ENCODE results near the gene EMB. TPM values are rescaled to one million over a fixed set of nuclear protein-coding genes. Genes with fewer than 3 reads are reported as not detected.
"Not testable (repeated sequence)": the region's sequence is repeated elsewhere in the genome, so short reads cannot be mapped to it uniquely, and the experiment has no call there.

Gene EMB
- total RNA-seq, 2 experiments from 2014 or later = 137 to 143 TPM

DNA sequence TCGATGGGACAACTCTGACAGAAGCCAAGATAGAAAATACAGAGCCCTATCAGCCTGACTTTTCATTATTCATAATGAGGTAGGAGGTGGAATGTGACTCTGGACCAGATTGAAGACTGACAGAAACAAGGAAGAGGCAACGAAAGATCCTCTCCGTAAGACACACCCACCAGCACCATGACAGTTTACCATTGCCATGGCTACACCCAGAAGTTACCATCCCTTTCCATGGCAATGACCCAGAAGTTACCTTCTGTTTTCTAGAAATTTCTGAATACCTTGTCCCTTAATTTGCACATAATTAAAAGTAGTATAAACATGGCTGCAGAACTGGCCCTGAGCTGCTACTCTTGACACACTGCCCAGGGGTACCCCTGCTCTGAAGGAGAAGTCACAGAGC, 24.5 kb downstream of the EMB start:
- H3K4me3 Mint-ChIP-seq, H3K27me3 Mint-ChIP-seq, DNase-seq, CTCF ChIA-PET: not testable (repeated sequence)
- Mint-ChIP-seq H3K36me3 (ENCODE audit: low read depth) (peaks cover 68% of the 10 kb centered on the region), H3K27ac (peak overlapping the region; percentile 71), H3K4me1 (peaks cover 50% of the 10 kb centered on the region), H3K9me3 (peaks cover 14% of the 10 kb centered on the region)
- POLR2A ChIA-PET = interaction anchor here (0.7 kb wide), 1 partner anchor 249 kb away, joined by 3 read pairs; no protein-coding TSS in a partner anchor

DNA sequence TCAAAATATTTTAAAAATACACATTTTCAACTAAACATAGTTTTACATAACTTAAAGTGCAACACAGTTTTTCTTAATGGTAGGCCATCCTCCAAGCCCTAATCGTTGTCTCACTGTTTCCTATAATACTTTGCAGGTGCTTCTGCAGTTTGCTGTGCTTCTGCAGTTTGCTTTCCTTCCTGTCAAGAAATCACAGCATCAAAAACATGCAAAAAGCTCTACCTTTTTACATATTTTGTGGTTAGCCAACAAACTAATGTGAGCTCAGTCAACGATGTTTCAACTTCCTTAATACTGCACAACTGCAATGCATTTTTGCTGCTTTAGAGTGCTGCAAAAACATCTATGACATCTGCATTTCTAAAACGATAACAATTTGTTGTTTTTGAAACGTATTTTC, 25.2 kb downstream of the EMB start:
- POLR2A ChIA-PET = interaction anchor here (0.7 to 0.8 kb wide), 2 partner anchors 250 to 335 kb away, joined by 3 to 4 read pairs; no protein-coding TSS in a partner anchor
- H3K36me3 Mint-ChIP-seq (ENCODE audit: low read depth) = peaks cover 67% of the 10 kb centered on the region
- DNase-seq = peak; percentile 50
- H3K4me1 Mint-ChIP-seq = peaks cover 56% of the 10 kb centered on the region
- H3K9me3 Mint-ChIP-seq = peaks cover 10% of the 10 kb centered on the region
- no peaks in the 10 kb centered on the region for H3K27me3 Mint-ChIP-seq
- no peak overlapping the region for H3K4me3 Mint-ChIP-seq
- CTCF ChIA-PET = no interaction called here
- H3K27ac Mint-ChIP-seq = peak overlapping the region; percentile 71

DNA sequence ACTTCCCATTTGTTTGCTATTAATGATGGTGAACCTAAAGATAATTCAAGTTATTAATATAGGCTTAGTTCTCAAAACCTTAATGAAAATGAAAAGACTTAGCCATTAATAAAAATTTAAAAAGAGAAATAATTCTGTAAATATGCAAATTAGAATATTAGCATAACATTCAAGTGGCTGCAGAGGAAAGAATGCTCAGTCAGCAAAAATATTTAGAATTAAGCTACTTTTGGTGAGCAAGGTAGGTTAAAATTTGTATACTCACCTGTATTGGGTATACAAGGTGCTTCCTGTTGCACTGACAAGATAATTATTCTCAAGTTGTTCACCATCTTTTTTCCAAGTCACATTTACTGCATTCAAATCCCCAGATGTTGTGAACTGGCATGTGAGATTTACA, 30.2 kb downstream of the EMB start:
- Mint-ChIP-seq H3K4me1 (peaks cover 43% of the 10 kb centered on the region), H3K36me3 (ENCODE audit: low read depth) (peaks cover 63% of the 10 kb centered on the region)
- DNase-seq, H3K27ac Mint-ChIP-seq, CTCF ChIA-PET, H3K27me3 Mint-ChIP-seq, H3K4me3 Mint-ChIP-seq, H3K9me3 Mint-ChIP-seq, POLR2A ChIA-PET: not testable (repeated sequence)

DNA sequence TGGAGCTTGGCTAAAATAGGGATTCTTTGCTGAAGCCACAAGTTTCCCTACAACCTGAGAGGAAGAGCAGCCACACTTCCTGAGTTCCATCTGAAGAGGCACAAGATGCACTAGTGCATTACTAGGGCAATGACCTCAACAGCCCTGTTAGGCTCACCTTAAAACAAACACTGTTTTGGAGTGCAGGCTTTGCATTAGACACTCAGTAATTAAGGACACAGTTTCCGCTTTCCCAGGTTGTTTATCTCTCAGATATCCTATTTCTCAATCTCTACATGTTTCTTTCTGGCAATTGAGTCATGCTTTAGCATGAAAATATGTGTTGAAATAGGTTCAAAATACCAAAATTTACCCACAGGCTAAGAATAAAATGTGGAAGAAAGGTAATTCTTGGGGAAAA, 34.2 kb downstream of the EMB start:
- H3K4me1 Mint-ChIP-seq = peaks cover 27% of the 10 kb centered on the region
- no peak overlapping the region for H3K27ac Mint-ChIP-seq
- peaks cover 63% of the 10 kb centered on the region for H3K36me3 Mint-ChIP-seq (ENCODE audit: low read depth)
- ChIA-PET POLR2A (no interaction called here), CTCF (no interaction called here)
- H3K4me3 Mint-ChIP-seq = no peak overlapping the region
- no peaks in the 10 kb centered on the region for H3K27me3 Mint-ChIP-seq
- DNase-seq = no peak
- peaks cover 4% of the 10 kb centered on the region for H3K9me3 Mint-ChIP-seq

DNA sequence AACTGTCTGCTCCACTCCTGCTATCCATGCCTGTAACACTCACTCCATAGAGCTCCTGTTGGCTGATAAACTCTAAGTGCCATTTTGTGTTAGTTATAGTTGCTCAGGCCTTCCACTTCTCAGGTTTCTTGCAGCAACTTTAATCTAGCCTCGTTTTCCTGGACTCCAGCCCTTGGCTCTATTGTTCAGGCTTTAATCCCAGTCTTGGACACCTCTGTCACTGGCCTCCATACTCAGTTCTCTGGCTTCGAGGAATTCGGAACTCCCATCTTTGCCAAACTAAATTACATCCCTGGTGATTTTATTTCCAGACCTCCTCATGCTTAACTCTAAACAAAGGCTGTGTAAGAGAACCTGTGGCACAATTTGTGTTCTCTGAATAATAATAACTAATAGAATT, 39.8 kb downstream of the EMB start:
- Mint-ChIP-seq H3K4me3 (no peak overlapping the region), H3K9me3 (no peaks in the 10 kb centered on the region), H3K27me3 (no peaks in the 10 kb centered on the region), H3K36me3 (ENCODE audit: low read depth) (peaks cover 61% of the 10 kb centered on the region), H3K27ac (no peak overlapping the region), H3K4me1 (peaks cover 13% of the 10 kb centered on the region)
- ChIA-PET POLR2A (no interaction called here), CTCF (no interaction called here)
- DNase-seq = no peak

DNA sequence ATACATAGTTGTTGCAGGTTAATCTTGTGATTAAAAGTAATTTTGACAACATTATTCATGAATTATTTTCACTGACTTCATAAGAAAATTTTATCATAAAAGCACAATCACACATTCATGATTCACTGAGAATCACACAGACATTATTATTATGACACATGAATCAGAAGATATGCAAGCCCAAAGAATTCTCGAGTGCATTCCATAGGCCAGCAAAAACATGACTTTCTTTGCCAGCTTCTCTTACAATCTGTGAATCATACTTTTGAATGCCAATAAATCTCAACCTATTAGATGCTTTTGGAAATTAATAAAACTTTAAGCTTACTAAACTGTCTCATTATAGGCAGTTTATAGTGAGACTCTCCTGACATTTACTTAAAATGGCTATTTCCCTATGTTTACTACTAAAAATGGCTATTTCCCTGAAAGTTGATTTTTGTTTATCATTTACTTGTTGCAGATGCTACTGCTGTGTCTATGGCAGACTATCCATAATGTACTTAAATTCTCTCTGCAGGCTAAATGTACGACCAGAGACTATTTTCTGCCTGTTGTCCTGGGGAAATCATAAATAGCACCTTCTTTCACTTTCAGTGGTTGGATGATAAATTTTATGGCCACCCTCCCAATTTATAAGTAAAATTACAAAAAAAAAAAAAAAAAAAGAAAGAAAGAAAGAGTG, 47.0 kb downstream of the EMB start:
- H3K27me3 Mint-ChIP-seq, H3K4me3 Mint-ChIP-seq, DNase-seq, H3K27ac Mint-ChIP-seq, CTCF ChIA-PET, POLR2A ChIA-PET: not testable (repeated sequence)
- Mint-ChIP-seq H3K4me1 (peaks cover 12% of the 10 kb centered on the region), H3K9me3 (peaks cover 15% of the 10 kb centered on the region), H3K36me3 (ENCODE audit: low read depth) (peaks cover 71% of the 10 kb centered on the region)

DNA sequence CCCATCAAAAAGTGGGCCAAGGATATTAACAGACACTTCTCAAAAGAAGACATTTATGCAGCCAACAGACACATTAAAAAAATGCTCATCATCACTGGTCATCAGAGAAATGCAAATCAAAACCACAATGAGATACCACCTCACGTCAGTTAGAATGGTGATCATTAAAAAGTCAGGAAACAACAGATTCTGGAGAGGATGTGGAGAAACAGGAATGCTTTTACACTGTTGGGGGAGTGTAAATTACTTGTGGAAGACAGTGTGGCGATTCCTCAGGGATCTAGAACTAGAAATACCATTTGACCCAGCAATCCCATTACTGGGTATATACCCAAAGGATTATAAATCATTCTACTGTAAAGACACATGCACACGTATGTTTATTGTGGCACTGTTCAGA, 48.8 kb downstream of the EMB start:
- CTCF ChIA-PET, DNase-seq, H3K27ac Mint-ChIP-seq, H3K4me3 Mint-ChIP-seq, H3K27me3 Mint-ChIP-seq, POLR2A ChIA-PET, H3K4me1 Mint-ChIP-seq: not testable (repeated sequence)
- Mint-ChIP-seq H3K9me3 (peaks cover 23% of the 10 kb centered on the region), H3K36me3 (ENCODE audit: low read depth) (peaks cover 78% of the 10 kb centered on the region)

DNA sequence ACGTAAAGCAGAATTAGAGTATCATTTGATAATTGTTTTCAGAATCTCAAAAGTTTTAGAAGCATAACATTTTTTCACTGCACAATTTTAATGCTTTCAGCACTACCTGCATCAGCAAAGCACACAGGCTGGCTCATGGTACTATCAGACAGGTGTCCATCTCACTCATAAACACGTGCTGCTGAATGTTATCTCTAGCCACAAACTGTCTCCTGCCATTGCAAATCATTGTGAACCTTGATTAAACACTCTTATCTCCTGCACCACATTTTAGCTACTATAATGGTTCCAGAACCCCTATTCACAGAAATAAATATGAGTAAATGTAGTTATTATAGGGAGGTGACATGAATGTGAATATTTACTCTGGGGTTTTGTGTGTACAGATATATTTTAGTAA, 56.7 kb downstream of the EMB start:
- DNase-seq, H3K27ac Mint-ChIP-seq, H3K27me3 Mint-ChIP-seq, POLR2A ChIA-PET, H3K4me1 Mint-ChIP-seq, CTCF ChIA-PET, H3K4me3 Mint-ChIP-seq: not testable (repeated sequence)
- peaks cover 19% of the 10 kb centered on the region for H3K9me3 Mint-ChIP-seq
- H3K36me3 Mint-ChIP-seq (ENCODE audit: low read depth) = peaks cover 61% of the 10 kb centered on the region

DNA sequence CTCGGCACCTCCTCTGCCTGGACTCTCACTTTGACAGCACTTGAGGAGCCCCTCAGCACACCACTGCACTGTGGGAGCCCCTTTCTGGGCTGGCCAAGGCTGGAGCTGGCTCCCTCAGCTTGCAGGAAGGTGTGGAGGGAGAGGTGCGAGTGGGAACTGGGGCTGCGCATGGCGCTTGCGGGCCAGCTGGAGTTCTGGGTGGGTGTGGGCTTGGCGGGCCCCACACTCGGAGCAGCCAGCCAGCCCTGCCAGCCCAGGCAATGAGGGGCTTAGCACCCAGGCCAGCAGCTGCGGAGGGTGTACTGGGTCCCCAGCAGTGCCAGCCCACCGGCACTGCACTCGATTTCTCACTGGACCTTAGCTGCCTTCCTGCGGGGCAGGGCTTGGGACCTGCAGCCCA, 64.4 kb downstream of the EMB start:
- H3K27ac Mint-ChIP-seq, H3K4me1 Mint-ChIP-seq, H3K27me3 Mint-ChIP-seq, DNase-seq, POLR2A ChIA-PET, H3K4me3 Mint-ChIP-seq: not testable (repeated sequence)
- CTCF ChIA-PET = interaction anchor here (1.5 kb wide), 1 partner anchor 237 kb away, joined by 3 read pairs; no protein-coding TSS in a partner anchor
- Mint-ChIP-seq H3K9me3 (peaks cover 21% of the 10 kb centered on the region), H3K36me3 (ENCODE audit: low read depth) (peaks cover 63% of the 10 kb centered on the region)

DNA sequence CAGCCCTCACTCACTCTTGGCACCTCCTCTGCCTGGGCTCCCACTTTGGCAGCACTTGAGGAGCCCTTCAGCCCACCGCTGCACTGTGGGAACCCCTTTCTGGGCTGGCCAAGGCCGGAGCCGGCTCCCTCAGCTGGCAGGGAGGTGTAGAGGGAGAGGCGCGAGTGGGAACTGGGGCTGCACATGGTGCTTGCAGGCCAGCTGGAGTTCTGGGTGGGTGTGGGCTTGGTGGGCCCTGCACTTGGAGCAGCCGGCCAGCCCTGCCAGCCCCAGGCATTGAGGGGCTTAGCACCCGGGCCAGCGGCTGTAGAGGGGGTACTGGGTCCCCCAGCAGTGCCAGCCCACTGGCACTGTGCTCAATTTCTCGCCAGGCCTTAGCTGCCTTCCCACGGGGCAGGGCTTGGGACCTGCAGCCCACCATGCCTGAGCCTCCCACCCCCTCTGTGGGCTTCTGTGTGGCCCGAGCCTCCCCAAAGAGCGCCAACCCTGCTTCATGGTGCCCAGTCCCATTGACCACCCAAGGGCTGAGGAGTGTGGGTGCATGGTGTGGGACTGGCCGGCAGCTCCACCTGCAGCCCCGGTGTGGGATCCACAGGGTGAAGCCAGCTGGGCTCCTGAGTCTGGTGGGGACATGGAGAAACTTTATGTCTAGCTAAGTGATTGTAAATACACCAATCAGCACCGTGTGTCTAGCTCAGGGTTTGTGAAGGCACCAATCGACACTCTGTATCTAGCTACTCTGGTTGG, 71.6 kb downstream of the EMB start:
- H3K27ac Mint-ChIP-seq, POLR2A ChIA-PET, H3K4me3 Mint-ChIP-seq, H3K27me3 Mint-ChIP-seq, CTCF ChIA-PET, DNase-seq: not testable (repeated sequence)
- Mint-ChIP-seq H3K9me3 (peaks cover 27% of the 10 kb centered on the region), H3K36me3 (ENCODE audit: low read depth) (peaks cover 69% of the 10 kb centered on the region), H3K4me1 (peaks cover 12% of the 10 kb centered on the region)

DNA sequence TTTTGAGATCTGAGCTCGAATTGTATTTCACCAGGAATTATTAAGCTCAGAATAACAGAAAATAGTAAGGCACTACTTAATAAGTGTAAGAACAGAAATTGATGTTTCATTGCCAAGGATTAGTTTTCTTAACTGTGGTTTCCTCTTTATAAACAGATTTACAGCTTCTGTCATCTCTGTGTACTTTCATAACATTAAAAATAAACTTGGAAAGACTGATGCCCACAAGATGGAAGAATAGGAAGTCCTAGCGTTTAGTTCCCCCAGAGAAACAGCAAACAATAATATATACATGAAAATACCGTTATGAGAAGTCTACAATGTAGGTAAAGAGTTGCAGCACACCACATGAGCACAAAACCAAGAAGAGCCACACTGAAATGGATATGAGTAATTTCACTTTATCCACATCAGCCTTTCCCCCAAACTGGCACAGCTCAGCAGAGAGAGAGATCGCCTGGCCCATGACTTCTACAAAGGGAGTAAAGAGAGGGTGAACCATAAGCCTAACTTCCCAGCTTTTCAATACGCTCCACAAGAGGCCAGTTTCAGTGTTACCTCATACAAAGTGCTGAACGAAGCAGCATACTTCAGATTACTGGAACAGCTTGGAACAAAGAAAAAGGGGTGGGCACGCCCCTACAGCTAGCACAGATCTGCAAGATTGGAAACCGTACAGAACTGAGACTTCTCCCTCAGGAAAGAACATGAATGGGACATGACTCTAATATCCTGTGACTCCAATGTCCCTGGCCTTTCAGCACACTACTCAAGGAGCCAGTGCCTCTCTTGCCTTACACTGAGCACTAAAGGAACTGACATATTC, 75.4 kb downstream of the EMB start:
- Mint-ChIP-seq H3K4me1 (peaks cover 26% of the 10 kb centered on the region), H3K36me3 (ENCODE audit: low read depth) (peaks cover 56% of the 10 kb centered on the region), H3K27me3 (no peaks in the 10 kb centered on the region), H3K9me3 (peaks cover 27% of the 10 kb centered on the region), H3K4me3 (no peak overlapping the region), H3K27ac (no peak overlapping the region)
- DNase-seq = no peak
- ChIA-PET CTCF (interaction anchor here (0.9 kb wide), 1 partner anchor 77 kb away, joined by 4 read pairs; no protein-coding TSS in a partner anchor), POLR2A (no interaction called here)

DNA sequence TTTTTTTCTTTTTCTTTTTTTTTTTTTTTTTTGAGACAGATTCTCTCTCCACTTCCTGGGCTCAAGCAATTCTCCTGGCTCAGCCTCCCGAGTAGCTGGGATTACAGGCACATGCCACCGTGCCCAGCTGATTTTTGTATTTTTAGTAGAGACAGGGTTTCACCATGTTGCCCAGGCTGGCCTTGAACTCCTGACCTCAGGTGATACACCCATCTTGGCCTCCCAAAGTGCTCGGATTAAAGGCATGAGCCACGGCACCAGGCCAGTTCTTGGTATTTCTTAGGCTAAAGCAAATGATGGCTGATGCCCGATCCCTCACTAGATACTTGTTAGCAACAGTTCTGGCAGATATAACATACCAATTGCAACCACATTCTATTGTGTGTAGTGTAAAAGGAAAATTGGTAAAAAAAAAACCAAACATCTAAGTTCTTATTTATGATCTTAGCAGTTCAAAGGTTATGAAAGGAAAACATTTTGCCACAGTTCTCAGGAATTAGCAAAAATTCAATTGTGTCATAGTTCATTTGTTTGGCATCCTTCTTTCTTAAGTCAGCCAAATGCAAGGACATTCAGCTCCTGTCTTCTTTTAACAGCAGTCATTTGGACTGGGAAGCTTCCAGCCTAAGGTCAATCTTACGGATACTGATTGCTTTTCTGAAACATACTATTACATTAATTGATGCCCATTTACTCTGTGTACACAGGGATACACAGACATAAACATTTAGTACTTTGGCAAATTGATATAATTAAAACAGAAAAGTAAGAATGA, 76.4 kb downstream of the EMB start:
- CTCF ChIA-PET, H3K4me3 Mint-ChIP-seq, DNase-seq, POLR2A ChIA-PET, H3K27me3 Mint-ChIP-seq: not testable (repeated sequence)
- peaks cover 51% of the 10 kb centered on the region for H3K36me3 Mint-ChIP-seq (ENCODE audit: low read depth)
- peaks cover 26% of the 10 kb centered on the region for H3K4me1 Mint-ChIP-seq
- peak overlapping the region; percentile 56 for H3K27ac Mint-ChIP-seq
- H3K9me3 Mint-ChIP-seq = peaks cover 26% of the 10 kb centered on the region

All from activated CD4-positive, alpha-beta T cell treated with anti-CD3 and anti-CD28 coated beads, Interleukin-2, amount 10 ng/mL, durations not matched to agents 7 days and 5 days (primary cell).